Spleen (tissue), 7 donors: ENCODE data around the gene PNLIPRP2.

Experiments used
- POLR2A ChIP-seq, 3 donors: fragments of 450-650 bp; IDR thresholded peaks; one replicate each; pipeline ENCODE4 v1.5.1; 2017; ENCODE audit warnings: antibody characterized with exemption in 3 of 3, mild to moderate bottlenecking in 1 of 3
- TF ChIP-seq, protein P1 (sequence below), 11 experiments: fragments of 200-600 bp in 7 of 11; fragments of 450-650 bp in 4 of 11; sonication (generic) in 4 of 11; IDR thresholded peaks in 8 of 11; conservative IDR thresholded peaks in 3 of 11; 1 replicate in 7 of 11; 2 replicates in 4 of 11; pipeline versions ENCODE4 v1.4.0 to v1.8.0; 2016 to 2021; ENCODE audit warnings: antibody characterized with exemption in 11 of 11, inconsistent platforms in 4 of 11, mild to moderate bottlenecking in 1 of 11
- donor health status: DM: no; HTN: no; CAD: no; lungs with moderate emphysema.
- donor health status: DM: no; HTN: no; CAD: no.
- donor health status: DM: no; HTN: no; CAD: no.

DNA sequence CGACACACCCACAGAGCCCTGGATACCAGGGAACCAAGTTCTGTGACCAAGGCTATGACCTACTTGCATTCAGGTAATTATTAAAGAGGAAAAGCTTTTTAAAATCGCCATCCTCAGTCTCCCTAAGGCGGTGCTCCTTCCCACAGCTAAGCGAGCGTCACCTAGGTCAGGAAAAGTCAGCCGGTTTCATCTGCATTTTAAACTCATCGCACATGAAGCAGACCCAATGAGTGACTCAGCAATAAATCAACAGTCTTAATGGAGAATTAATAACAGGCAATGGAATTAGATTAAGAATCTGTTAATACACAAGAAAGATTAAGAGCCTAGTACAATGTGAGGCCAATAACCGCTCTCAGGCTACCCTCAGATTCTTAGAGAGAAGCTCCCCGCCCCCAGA, 62.4 kb downstream of the PNLIPRP2 start:
- TF ChIP-seq, protein P1, sequence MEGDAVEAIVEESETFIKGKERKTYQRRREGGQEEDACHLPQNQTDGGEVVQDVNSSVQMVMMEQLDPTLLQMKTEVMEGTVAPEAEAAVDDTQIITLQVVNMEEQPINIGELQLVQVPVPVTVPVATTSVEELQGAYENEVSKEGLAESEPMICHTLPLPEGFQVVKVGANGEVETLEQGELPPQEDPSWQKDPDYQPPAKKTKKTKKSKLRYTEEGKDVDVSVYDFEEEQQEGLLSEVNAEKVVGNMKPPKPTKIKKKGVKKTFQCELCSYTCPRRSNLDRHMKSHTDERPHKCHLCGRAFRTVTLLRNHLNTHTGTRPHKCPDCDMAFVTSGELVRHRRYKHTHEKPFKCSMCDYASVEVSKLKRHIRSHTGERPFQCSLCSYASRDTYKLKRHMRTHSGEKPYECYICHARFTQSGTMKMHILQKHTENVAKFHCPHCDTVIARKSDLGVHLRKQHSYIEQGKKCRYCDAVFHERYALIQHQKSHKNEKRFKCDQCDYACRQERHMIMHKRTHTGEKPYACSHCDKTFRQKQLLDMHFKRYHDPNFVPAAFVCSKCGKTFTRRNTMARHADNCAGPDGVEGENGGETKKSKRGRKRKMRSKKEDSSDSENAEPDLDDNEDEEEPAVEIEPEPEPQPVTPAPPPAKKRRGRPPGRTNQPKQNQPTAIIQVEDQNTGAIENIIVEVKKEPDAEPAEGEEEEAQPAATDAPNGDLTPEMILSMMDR (IDR thresholded peaks at IDR 0.05 in 8 of 11, conservative IDR thresholded peaks at IDR 0.05 in 3 of 11) = no peak
- no peak for TF ChIP-seq POLR2A (IDR thresholded peaks at IDR 0.05)
